HG02763 (cell line): ENCODE data around the gene PDGFA.

Source experiments
- ATAC-seq: cut with Tn5 transposase; IDR thresholded peaks from one replicate; pipeline ENCODE4 v1.9.1; 2021; ENCODE audit warnings: mild to moderate bottlenecking, moderate library complexity; ENCODE audit not compliant: unreplicated experiment

PDGFA gene

DNA sequence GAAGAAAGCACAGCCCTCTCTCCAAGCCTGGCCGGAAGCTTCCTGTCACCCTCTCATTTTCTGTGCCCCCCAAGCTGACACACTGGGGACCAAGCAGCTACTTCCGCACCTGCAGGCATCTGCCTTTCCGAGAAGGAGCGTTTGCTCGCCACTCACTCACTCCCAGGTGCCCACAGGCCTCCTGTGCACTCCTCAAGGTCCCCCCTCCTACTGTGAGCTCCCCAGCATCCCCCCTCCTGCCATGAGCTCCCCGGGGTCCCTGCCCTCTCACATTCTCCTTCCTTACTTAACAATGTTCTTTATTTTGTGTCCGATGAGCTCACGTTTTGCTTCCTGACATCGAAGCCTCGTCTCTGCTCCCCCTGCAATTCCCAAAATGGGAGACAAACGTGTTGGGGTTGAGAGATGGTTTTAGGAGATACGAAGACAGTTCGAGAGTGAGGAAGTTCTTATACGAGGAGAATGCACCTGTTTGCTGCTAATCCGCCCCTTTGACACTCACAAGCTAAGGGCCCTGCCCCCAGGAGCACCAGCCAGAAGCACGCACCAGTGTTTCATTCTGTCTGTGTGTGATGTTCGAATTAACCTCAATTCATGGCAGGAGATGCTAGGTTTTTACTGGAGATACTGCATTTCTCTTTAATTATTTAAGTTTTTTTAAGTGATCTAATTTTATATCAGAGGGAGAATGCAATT lies 70.2 kb downstream of the PDGFA start:
- no peak for ATAC-seq

DNA sequence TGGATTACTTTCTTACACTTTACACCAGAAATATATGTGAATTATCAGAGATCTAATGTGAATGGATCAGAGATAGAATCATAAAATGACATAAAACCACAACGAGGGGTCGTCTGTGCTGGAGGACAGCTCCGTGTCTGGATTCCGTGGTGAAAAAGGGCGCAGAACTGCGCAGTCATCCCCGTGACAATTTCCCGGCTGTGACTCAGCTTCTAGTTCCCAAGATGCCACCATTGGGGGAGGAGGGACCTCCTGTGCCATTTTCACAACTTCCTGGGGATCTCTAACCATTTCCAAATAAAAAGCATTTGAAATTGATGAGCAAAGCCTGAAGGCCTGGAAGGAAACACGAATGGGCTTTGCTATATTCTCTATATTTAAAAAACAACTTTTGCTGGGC lies 72.1 kb downstream of the PDGFA start:
- no peak for ATAC-seq
